ENCODE data around the gene CD84. TPM values are rescaled to one million over a fixed set of nuclear protein-coding genes. Genes with fewer than 3 reads are reported as not detected.
A peak's percentile ranks its signal among the peaks of the same experiment; 100 is the strongest.

The CD84 gene
- total RNA-seq, 2 experiments from 2014 or later: 18.1 to 20.1 TPM

DNA sequence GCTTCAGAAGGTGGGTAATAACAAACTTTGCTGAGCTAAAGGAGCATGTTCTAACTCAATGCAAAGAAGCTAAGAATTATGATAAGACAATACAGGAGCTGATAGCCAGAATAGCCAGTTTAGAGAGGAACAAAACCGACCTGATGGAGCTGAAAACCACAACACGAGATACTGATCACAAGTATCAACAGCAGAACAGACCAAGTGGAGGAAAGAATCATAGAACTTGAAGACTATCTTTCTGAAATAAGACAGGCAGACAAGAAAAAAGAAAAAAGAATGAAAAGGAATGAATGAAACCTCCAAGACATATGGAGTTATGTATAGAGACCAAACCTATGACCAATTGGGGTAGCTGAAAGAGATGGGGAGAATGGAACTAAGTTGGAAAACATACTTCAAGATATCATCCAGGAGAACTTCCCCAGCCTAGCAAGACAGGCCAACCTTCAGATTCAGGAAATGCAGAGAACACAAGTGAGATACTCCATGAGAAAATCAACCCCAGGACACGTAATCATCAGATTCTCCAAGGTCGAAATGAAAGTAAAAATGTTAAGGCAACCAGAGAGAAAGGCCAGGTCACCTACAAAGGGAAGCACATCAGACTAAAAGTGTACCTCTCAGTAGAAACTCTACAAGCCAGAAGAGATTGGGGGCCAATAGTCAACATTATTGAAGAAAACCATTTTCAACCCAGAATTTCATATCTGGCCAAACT lies 20.5 kb downstream of the CD84 start:
- intact Hi-C loops (cut with micrococcal nuclease): no loop called here
- H3K27ac Mint-ChIP-seq: peak overlapping the region; percentile 95
- CTCF ChIA-PET: interaction anchor here (1.1 to 9.5 kb wide), 5 partner anchors 12 to 48 kb away, joined by 3 to 100 read pairs (median 9); no protein-coding TSS in a partner anchor
- TF ChIP-seq CTCF (IDR thresholded peaks at IDR 0.05): no peak
- ATAC-seq: peak; percentile 31
- no peaks in the 10 kb centered on the region for H3K27me3 Mint-ChIP-seq
- peaks cover 26% of the 10 kb centered on the region for H3K9me3 Mint-ChIP-seq
- no peak for DNase-seq
- H3K4me3 Mint-ChIP-seq: peak overlapping the region; percentile 62
- H3K4me1 Mint-ChIP-seq (ENCODE audit: low read depth): peaks cover 68% of the 10 kb centered on the region
- POLR2A ChIA-PET: interaction anchor here (1.5 to 2.1 kb wide), 3 partner anchors 9 to 29 kb away, joined by 4 to 5 read pairs (median 4); no protein-coding TSS in a partner anchor
- H3K36me3 Mint-ChIP-seq (ENCODE audit: low read depth): peaks cover 51% of the 10 kb centered on the region

GRCh38 chr1:160553778-160554177 lies 25.5 kb downstream of the CD84 start:
- Mint-ChIP-seq H3K36me3 (ENCODE audit: low read depth) (peaks cover 51% of the 10 kb centered on the region), H3K27me3 (no peaks in the 10 kb centered on the region), H3K4me3 (no peak overlapping the region), H3K4me1 (ENCODE audit: low read depth) (peaks cover 38% of the 10 kb centered on the region), H3K9me3 (peaks cover 2% of the 10 kb centered on the region), H3K27ac (no peak overlapping the region)
- CTCF ChIA-PET: interaction anchor here (1.0 to 14.7 kb wide), 7 partner anchors 10 to 125 kb away, joined by 3 to 191 read pairs (median 6); no protein-coding TSS in a partner anchor
- POLR2A ChIA-PET: interaction anchor here (0.6 to 1.5 kb wide), 3 partner anchors 10 to 35 kb away, joined by 3 to 5 read pairs (median 5); no protein-coding TSS in a partner anchor
- DNase-seq (no peak), ATAC-seq (no peak)
- TF ChIP-seq CTCF (IDR thresholded peaks at IDR 0.05): no peak
- intact Hi-C loops (cut with micrococcal nuclease): no loop called here

DNA sequence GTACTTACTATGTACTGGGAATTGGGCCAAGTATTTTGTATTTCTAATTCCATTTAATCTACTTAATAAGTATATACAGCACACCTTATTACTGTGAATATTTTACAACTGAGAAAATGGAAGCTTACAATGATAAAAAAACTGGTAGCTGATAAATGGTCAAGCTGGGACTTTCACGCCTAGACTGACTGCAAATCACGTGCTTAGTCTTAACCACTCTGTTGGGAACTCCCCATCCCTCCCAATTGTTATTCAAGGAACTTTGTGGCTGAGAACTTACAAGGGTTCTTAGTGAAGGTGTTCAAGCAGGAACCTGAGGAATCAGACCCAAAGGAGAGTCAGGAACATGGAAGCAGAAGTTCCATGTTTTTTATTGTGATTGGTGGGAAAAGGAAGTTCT lies 26.9 kb downstream of the CD84 start:
- Mint-ChIP-seq H3K36me3 (ENCODE audit: low read depth) (peaks cover 46% of the 10 kb centered on the region), H3K27me3 (no peaks in the 10 kb centered on the region), H3K4me3 (no peak overlapping the region), H3K9me3 (no peaks in the 10 kb centered on the region), H3K27ac (peak overlapping the region; percentile 1), H3K4me1 (ENCODE audit: low read depth) (peaks cover 29% of the 10 kb centered on the region)
- DNase-seq (no peak), ATAC-seq (no peak)
- ChIA-PET POLR2A (interaction anchor here (0.8 to 1.5 kb wide), 3 partner anchors 9 to 26 kb away, joined by 3 to 5 read pairs (median 5); no protein-coding TSS in a partner anchor), CTCF (interaction anchor here (0.8 to 14.7 kb wide), 7 partner anchors 9 to 124 kb away, joined by 3 to 191 read pairs (median 4); no protein-coding TSS in a partner anchor)
- intact Hi-C loops (cut with micrococcal nuclease): no loop called here
- no peak for TF ChIP-seq CTCF (IDR thresholded peaks at IDR 0.05)

DNA sequence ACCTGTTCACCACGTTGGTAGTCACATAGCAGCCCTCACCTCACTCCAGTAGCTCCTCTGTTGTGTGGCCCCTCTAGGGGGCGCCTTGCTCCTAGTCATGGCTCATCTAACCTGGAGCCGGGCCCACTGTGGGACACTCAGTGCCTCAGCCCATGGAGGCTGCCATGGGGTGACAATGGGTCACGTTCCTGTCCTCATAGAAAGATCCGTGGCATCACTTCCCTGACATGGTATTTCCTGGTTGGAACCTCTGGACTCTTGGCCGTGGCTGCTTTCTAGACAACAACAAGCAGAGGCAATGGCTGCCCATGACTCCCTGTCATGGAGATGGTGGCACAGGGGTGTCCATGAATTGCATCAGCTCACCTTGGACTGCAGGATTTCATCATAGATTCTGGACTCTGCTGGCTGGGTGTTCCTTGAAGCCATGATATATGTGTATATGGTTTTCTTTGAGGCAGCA lies 28.7 kb downstream of the CD84 start:
- intact Hi-C loops (cut with micrococcal nuclease): no loop called here
- peak; percentile 65 for TF ChIP-seq CTCF (IDR thresholded peaks at IDR 0.05)
- no peaks in the 10 kb centered on the region for H3K9me3 Mint-ChIP-seq
- no peaks in the 10 kb centered on the region for H3K27me3 Mint-ChIP-seq
- POLR2A ChIA-PET: interaction anchor here (2.1 kb wide), 1 partner anchor 8 kb away, joined by 5 read pairs; no protein-coding TSS in a partner anchor
- peak; percentile 91 for ATAC-seq
- CTCF ChIA-PET: interaction anchor here (0.9 to 14.7 kb wide), 8 partner anchors 10 to 58 kb away, joined by 3 to 191 read pairs (median 4); no protein-coding TSS in a partner anchor
- H3K4me3 Mint-ChIP-seq: no peak overlapping the region
- H3K36me3 Mint-ChIP-seq (ENCODE audit: low read depth): peaks cover 53% of the 10 kb centered on the region
- peak; percentile 79 for DNase-seq
- H3K4me1 Mint-ChIP-seq (ENCODE audit: low read depth): peaks cover 28% of the 10 kb centered on the region
- H3K27ac Mint-ChIP-seq: peak overlapping the region; percentile 60

- Mint-ChIP-seq H3K27ac (no peak overlapping the region), H3K4me1 (ENCODE audit: low read depth) (peaks cover 34% of the 10 kb centered on the region), H3K27me3 (no peaks in the 10 kb centered on the region), H3K9me3 (no peaks in the 10 kb centered on the region), H3K4me3 (no peak overlapping the region), H3K36me3 (ENCODE audit: low read depth) (peaks cover 53% of the 10 kb centered on the region)
- ATAC-seq: no peak
- ChIA-PET POLR2A (interaction anchor here (2.1 kb wide), 1 partner anchor 9 kb away, joined by 5 read pairs; no protein-coding TSS in a partner anchor), CTCF (interaction anchor here (0.9 to 14.7 kb wide), 6 partner anchors 9 to 59 kb away, joined by 3 to 191 read pairs (median 8); no protein-coding TSS in a partner anchor)
- intact Hi-C loops (cut with micrococcal nuclease): no loop called here
- no peak for TF ChIP-seq CTCF (IDR thresholded peaks at IDR 0.05)
- no peak for DNase-seq
These were observed 29.7 kb downstream of the CD84 start for GRCh38 chr1:160549665-160550006.

All from activated CD8-positive, alpha-beta T cell treated with anti-CD3 and anti-CD28 coated beads for 36 hours (primary cell).